NCI-H187 (cell line): ENCODE measurements around the gene GTF3C4.
"Not testable (repeated sequence)": the region's sequence is repeated elsewhere in the genome, so short reads cannot be mapped to it uniquely, and the experiment has no call there.

Experiments
- DNase-seq, 2 experiments: peaks; one replicate each; lab custom pipeline; 2025; lab: John Stamatoyannopoulos, UW

GTF3C4 gene

GRCh38 chr9:132699956-132700355 lies 29.7 kb downstream of the GTF3C4 start:
- no peak for DNase-seq

GRCh38 chr9:132702254-132702653 lies 32.0 kb downstream of the GTF3C4 start:
- no peak for DNase-seq

GRCh38 chr9:132703336-132703735 lies 33.1 kb downstream of the GTF3C4 start:
- no peak for DNase-seq

GRCh38 chr9:132708239-132708638 lies 38.0 kb downstream of the GTF3C4 start:
- DNase-seq, result no peak

- DNase-seq, result no peak
Observed at GRCh38 chr9:132708769-132709430, 38.6 kb downstream of the GTF3C4 start.

- DNase-seq, result no peak
Observed at GRCh38 chr9:132710333-132710732, 40.1 kb downstream of the GTF3C4 start.

- not testable (repeated sequence) for DNase-seq
Observed at GRCh38 chr9:132711152-132711551, 40.9 kb downstream of the GTF3C4 start.

GRCh38 chr9:132711846-132712245 lies 41.6 kb downstream of the GTF3C4 start:
- DNase-seq, result no peak

- no peak for DNase-seq
Observed at GRCh38 chr9:132712753-132713152, 42.5 kb downstream of the GTF3C4 start.

- DNase-seq, result no peak
Observed at GRCh38 chr9:132716007-132716406, 45.7 kb downstream of the GTF3C4 start.

- DNase-seq, result no peak
Observed at GRCh38 chr9:132717326-132717945, 47.2 kb downstream of the GTF3C4 start.

- DNase-seq, result not testable (repeated sequence)
Observed at GRCh38 chr9:132718381-132718928, 48.2 kb downstream of the GTF3C4 start.

GRCh38 chr9:132721661-132722060 lies 51.4 kb downstream of the GTF3C4 start:
- no peak for DNase-seq

GRCh38 chr9:132722564-132723065 lies 52.4 kb downstream of the GTF3C4 start:
- DNase-seq, result no peak

- DNase-seq, result no peak
Observed at GRCh38 chr9:132723809-132724208, 53.5 kb downstream of the GTF3C4 start.

- DNase-seq, result no peak
Observed at GRCh38 chr9:132725306-132725705, 55.0 kb downstream of the GTF3C4 start.

- no peak for DNase-seq
Observed at GRCh38 chr9:132726576-132727130, 56.4 kb downstream of the GTF3C4 start.

GRCh38 chr9:132728071-132728470 lies 57.8 kb downstream of the GTF3C4 start:
- DNase-seq, result no peak

GRCh38 chr9:132728497-132728896 lies 58.2 kb downstream of the GTF3C4 start:
- DNase-seq, result no peak

GRCh38 chr9:132729235-132729890 lies 59.1 kb downstream of the GTF3C4 start:
- no peak for DNase-seq

GRCh38 chr9:132730054-132731033 lies 60.1 kb downstream of the GTF3C4 start:
- no peak for DNase-seq
